ENCODE data around the gene BRI3BP.

DNA sequence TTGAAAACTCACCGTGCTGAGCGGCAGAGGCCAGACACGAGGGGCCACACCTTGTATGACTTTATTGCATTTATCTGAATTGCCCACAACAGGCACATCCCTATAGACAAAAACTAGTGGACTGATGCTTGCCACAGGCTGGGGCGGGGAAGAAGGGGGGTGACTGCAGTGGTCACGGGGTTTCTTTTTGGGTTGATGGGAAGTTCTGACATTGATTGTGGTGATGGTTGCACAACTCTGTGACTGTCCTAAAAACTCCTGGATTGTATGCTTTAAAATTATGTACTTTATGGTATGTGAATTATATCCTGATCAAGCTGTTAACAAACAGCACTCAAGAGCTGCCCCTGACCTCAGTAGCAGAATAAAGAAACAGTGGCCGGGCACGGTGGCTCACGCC lies 30.2 kb upstream of the BRI3BP start:
- TF ChIP-seq, protein P1, sequence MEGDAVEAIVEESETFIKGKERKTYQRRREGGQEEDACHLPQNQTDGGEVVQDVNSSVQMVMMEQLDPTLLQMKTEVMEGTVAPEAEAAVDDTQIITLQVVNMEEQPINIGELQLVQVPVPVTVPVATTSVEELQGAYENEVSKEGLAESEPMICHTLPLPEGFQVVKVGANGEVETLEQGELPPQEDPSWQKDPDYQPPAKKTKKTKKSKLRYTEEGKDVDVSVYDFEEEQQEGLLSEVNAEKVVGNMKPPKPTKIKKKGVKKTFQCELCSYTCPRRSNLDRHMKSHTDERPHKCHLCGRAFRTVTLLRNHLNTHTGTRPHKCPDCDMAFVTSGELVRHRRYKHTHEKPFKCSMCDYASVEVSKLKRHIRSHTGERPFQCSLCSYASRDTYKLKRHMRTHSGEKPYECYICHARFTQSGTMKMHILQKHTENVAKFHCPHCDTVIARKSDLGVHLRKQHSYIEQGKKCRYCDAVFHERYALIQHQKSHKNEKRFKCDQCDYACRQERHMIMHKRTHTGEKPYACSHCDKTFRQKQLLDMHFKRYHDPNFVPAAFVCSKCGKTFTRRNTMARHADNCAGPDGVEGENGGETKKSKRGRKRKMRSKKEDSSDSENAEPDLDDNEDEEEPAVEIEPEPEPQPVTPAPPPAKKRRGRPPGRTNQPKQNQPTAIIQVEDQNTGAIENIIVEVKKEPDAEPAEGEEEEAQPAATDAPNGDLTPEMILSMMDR (IDR thresholded peaks at IDR 0.05): no peak
- TF ChIP-seq POLR2A (IDR thresholded peaks at IDR 0.05): no peak

Data from thyroid gland (tissue), 4 donors.